GM21528 (cell line): ENCODE results near the gene ANO7.
"Not testable (repeated sequence)": the region's sequence is repeated elsewhere in the genome, so short reads cannot be mapped to it uniquely, and the experiment has no call there.

Source experiments
- ATAC-seq: cut with Tn5 transposase; IDR thresholded peaks from one replicate; pipeline ENCODE4 v1.9.1; 2021; ENCODE audit warnings: mild to moderate bottlenecking, moderate library complexity; ENCODE audit not compliant: unreplicated experiment, low FRiP score

Gene ANO7

GRCh38 chr2:241189856-241190201, 1.4 kb downstream of the ANO7 start:
- ATAC-seq, result no peak

- no peak for ATAC-seq
Measured at GRCh38 chr2:241190291-241190981, 2.0 kb downstream of the ANO7 start.

- no peak for ATAC-seq
Measured at GRCh38 chr2:241191081-241191480, 2.6 kb downstream of the ANO7 start.

- no peak for ATAC-seq
Measured at GRCh38 chr2:241193271-241193670, 4.8 kb downstream of the ANO7 start.

GRCh38 chr2:241194811-241195210, 6.3 kb downstream of the ANO7 start:
- ATAC-seq, result no peak

- ATAC-seq, result no peak
Measured at GRCh38 chr2:241195506-241196130, 7.1 kb downstream of the ANO7 start.

GRCh38 chr2:241197246-241197645, 8.8 kb downstream of the ANO7 start:
- ATAC-seq, result not testable (repeated sequence)

- ATAC-seq, result no peak
Measured at GRCh38 chr2:241197947-241198346, 9.5 kb downstream of the ANO7 start.

- ATAC-seq, result no peak
Measured at GRCh38 chr2:241198381-241199279, 10.2 kb downstream of the ANO7 start.

- no peak for ATAC-seq
Measured at GRCh38 chr2:241199286-241199685, 10.8 kb downstream of the ANO7 start.

GRCh38 chr2:241199897-241200821, 11.7 kb downstream of the ANO7 start:
- ATAC-seq, result no peak

GRCh38 chr2:241200822-241201395, 12.4 kb downstream of the ANO7 start:
- ATAC-seq, result no peak

- ATAC-seq, result no peak
Measured at GRCh38 chr2:241201445-241202267, 13.2 kb downstream of the ANO7 start.

GRCh38 chr2:241202268-241202585, 13.8 kb downstream of the ANO7 start:
- ATAC-seq, result no peak

- ATAC-seq, result no peak
Measured at GRCh38 chr2:241202681-241203080, 14.2 kb downstream of the ANO7 start.

GRCh38 chr2:241203218-241204009, 14.9 kb downstream of the ANO7 start:
- no peak for ATAC-seq

GRCh38 chr2:241204010-241204384, 15.5 kb downstream of the ANO7 start:
- no peak for ATAC-seq

GRCh38 chr2:241204490-241204889, 16.0 kb downstream of the ANO7 start:
- no peak for ATAC-seq

- ATAC-seq, result no peak
Measured at GRCh38 chr2:241205086-241205485, 16.6 kb downstream of the ANO7 start.
